HEK293T (cell line): ENCODE results near the gene UBR3.

Experiments
- CTCF ChIA-PET: fragments of 350-600 bp; formaldehyde crosslinking; extraction: SDS; loops from one replicate; lab custom pipeline; 2021; ENCODE audit warnings: antibody characterized with exemption, inconsistent platforms; lab: Yijun Ruan, JAX
- POLR2A ChIA-PET: fragments of 350-600 bp; formaldehyde crosslinking; extraction: SDS; loops from one replicate; lab custom pipeline; 2020; ENCODE audit warnings: antibody characterized with exemption, inconsistent platforms; lab: Yijun Ruan, JAX
- DNase-seq: peaks from one replicate; pipeline ENCODE4 v3.0.0; 2012; ENCODE audit warnings: mixed read lengths; ENCODE audit errors: extremely low spot score
- ARNT ChIP-seq: fragments of 450-650 bp; IDR thresholded peaks from 2 replicates; pipeline ENCODE4 v1.6.1; 2017; ENCODE audit warnings: mild to moderate bottlenecking
- BHLHE40 ChIP-seq: fragments of 450-650 bp; IDR thresholded peaks from 2 replicates; pipeline ENCODE4 v1.6.1; 2016; ENCODE audit warnings: mild to moderate bottlenecking, moderate library complexity, borderline replicate concordance
- CTBP1 ChIP-seq: fragments of 450-650 bp; IDR thresholded peaks from 2 replicates; pipeline ENCODE4 v1.6.1; 2016; ENCODE audit warnings: borderline replicate concordance
- ELF4 ChIP-seq: fragments of 450-650 bp; IDR thresholded peaks from 2 replicates; pipeline ENCODE4 v1.6.1; 2017; ENCODE audit warnings: antibody characterized with exemption
- FOXA1 ChIP-seq: fragments of 450-650 bp; IDR thresholded peaks from 2 replicates; pipeline ENCODE4 v1.6.1; 2016; ENCODE audit warnings: mild to moderate bottlenecking
- FOXK2 ChIP-seq: fragments of 450-650 bp; IDR thresholded peaks from 2 replicates; pipeline ENCODE4 v1.6.1; 2016; ENCODE audit warnings: mild to moderate bottlenecking
- FOXM1 ChIP-seq: fragments of 450-650 bp; IDR thresholded peaks from 2 replicates; pipeline ENCODE4 v1.6.1; 2017; ENCODE audit warnings: mild to moderate bottlenecking, borderline replicate concordance
- HDGF ChIP-seq: fragments of 450-650 bp; IDR thresholded peaks from 2 replicates; pipeline ENCODE4 v1.6.1; 2017; ENCODE audit warnings: antibody characterized with exemption, borderline replicate concordance
- L3MBTL2 ChIP-seq: fragments of 450-650 bp; conservative IDR thresholded peaks from 2 replicates; pipeline ENCODE4 v1.6.1; 2016; ENCODE audit warnings: mild to moderate bottlenecking
- LEF1 ChIP-seq: fragments of 450-650 bp; IDR thresholded peaks from 2 replicates; pipeline ENCODE4 v1.6.1; 2017; ENCODE audit warnings: mild to moderate bottlenecking, borderline replicate concordance
- NFRKB ChIP-seq: fragments of 450-650 bp; IDR thresholded peaks from 2 replicates; pipeline ENCODE4 v1.6.1; 2016; ENCODE audit warnings: mild to moderate bottlenecking, moderate library complexity
- SP1 ChIP-seq: fragments of 450-650 bp; IDR thresholded peaks from 2 replicates; pipeline ENCODE4 v1.6.1; 2017
- SUZ12 ChIP-seq: fragments of 450-650 bp; IDR thresholded peaks from 2 replicates; pipeline ENCODE4 v1.6.1; 2016; ENCODE audit warnings: mild to moderate bottlenecking
- TARDBP ChIP-seq: fragments of 450-650 bp; IDR thresholded peaks from 2 replicates; pipeline ENCODE4 v1.6.1; 2016
- ZNF384 ChIP-seq: fragments of 450-650 bp; IDR thresholded peaks from 2 replicates; pipeline ENCODE4 v1.6.1; 2016
- TF ChIP-seq, protein P1 (sequence below): fragments of 450-650 bp; IDR thresholded peaks from 2 replicates; pipeline ENCODE4 v1.6.1; 2016

UBR3 gene

DNA sequence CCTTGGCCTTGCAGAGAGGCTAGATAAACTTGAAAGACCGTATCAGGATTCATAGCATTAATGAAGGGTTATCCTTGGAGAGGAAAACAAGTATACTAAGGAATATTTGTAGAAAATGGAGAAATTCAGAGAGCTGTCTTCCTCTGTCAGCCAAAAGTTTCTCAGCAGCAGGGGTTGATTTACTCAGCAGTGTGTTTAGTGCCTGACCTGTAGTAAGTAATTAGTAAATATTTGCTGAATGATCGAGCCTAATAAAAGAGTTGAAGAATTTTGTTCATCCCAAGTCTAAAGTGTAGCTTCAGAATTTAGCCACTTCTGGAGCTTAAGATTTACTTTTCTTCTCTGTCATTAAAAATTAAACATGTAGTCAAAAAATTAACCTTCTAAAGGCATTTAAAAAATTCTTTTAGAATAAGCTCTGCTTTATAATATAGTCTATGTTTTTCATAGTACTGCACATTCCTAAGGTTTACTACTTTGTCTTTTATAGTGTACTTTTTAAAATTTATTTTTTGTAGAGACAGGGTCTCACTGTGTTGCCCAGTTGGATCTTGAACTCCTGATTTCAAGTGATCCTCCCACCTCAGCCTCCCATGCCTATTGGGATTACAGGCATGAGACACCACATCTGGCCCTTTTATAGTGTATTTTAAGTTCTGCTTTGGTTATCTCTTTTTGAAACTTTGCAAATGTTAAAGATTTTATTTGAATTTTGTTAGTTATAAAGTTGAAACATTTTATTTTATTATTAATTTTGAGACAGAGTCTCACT is 212.3 kb downstream of the UBR3 start:
- ChIA-PET POLR2A (no interaction called here), CTCF (no interaction called here)
- no peak for DNase-seq
- TF ChIP-seq SP1 (no peak), CTBP1 (no peak), ARNT (no peak), FOXA1 (no peak)

GRCh38 chr2:170044751-170045478 is 217.7 kb downstream of the UBR3 start:
- ChIA-PET POLR2A (no interaction called here), CTCF (no interaction called here)
- TF ChIP-seq FOXA1 (no peak), FOXM1 (no peak), NFRKB (no peak), TARDBP (no peak), L3MBTL2 (no peak), BHLHE40 (no peak), ARNT (no peak), ELF4 (no peak)
- DNase-seq = no peak

- POLR2A ChIA-PET = no interaction called here
- DNase-seq = no peak
- no peak for TF ChIP-seq SUZ12
- TF ChIP-seq CTBP1 = no peak
- TF ChIP-seq FOXK2 = no peak
- no peak for TF ChIP-seq LEF1
- no peak for TF ChIP-seq ARNT
- CTCF ChIA-PET = interaction anchor here (0.7 kb wide), 1 partner anchor 194 kb away, joined by 3 read pairs; no protein-coding TSS in a partner anchor
Observed at GRCh38 chr2:170047331-170048065, 220.2 kb downstream of the UBR3 start.

GRCh38 chr2:170052151-170052550 is 224.9 kb downstream of the UBR3 start:
- ChIA-PET CTCF (no interaction called here), POLR2A (no interaction called here)
- TF ChIP-seq FOXM1 (no peak), LEF1 (no peak), ARNT (no peak), TARDBP (no peak), FOXA1 (no peak), NFRKB (no peak), HDGF (no peak), ZNF384 (no peak), SUZ12 (no peak), BHLHE40 (no peak), FOXK2 (no peak), ELF4 (no peak), CTBP1 (no peak)
- TF ChIP-seq, protein P1, sequence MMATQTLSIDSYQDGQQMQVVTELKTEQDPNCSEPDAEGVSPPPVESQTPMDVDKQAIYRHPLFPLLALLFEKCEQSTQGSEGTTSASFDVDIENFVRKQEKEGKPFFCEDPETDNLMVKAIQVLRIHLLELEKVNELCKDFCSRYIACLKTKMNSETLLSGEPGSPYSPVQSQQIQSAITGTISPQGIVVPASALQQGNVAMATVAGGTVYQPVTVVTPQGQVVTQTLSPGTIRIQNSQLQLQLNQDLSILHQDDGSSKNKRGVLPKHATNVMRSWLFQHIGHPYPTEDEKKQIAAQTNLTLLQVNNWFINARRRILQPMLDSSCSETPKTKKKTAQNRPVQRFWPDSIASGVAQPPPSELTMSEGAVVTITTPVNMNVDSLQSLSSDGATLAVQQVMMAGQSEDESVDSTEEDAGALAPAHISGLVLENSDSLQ = no peak
- no peak for DNase-seq

DNA sequence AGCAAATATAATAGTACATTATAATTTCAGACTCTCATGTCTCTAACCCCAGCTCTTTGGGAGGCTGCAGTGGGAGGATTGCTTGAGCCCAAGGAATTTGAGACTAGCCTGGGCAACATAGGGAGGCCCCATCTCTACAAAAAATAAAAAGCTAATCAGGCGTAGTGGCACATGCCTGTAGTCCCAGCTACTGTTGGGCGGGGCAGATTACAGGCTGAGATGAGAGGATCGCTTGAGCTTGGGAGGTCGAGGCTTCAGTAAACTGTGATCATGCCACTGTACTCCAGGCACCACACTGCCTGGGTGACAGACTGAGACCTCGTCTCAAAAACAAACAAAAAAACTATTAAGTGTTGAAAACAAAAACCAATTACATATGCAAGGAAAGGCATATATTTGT is 227.7 kb downstream of the UBR3 start:
- CTCF ChIA-PET = interaction anchor here (0.6 kb wide), 1 partner anchor 202 kb away, joined by 5 read pairs; no protein-coding TSS in a partner anchor
- DNase-seq = no peak
- POLR2A ChIA-PET = no interaction called here
- TF ChIP-seq ZNF384 (no peak), TARDBP (no peak), FOXK2 (no peak), BHLHE40 (no peak), HDGF (no peak), FOXM1 (no peak), SP1 (no peak), ARNT (no peak), FOXA1 (no peak), LEF1 (no peak)
- TF ChIP-seq, protein P1 = no peak

DNA sequence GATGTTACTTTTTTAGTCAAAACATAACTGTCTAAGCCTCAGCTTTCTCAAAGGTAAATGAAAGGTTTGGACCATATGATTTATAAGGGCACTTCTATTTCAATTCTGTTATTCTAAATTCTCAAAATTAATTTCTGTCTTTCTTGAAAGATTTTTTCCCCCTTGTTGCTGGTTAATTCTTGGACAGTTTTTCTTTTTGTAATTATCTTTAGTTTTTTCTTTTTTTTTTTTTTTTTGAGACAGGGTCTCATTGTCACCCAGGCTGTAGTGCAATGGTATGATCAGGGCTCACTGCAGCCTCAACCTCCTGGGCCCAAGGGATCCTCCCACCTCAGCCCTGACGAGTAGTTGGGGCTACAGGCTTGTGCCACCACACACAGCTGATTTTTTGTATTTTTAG is 229.6 kb downstream of the UBR3 start:
- TF ChIP-seq ZNF384 (no peak), TARDBP (no peak), FOXA1 (no peak), HDGF (no peak), ARNT (no peak), ELF4 (no peak), SUZ12 (no peak), CTBP1 (no peak), BHLHE40 (no peak), L3MBTL2 (no peak), LEF1 (no peak), SP1 (no peak), FOXM1 (no peak), NFRKB (no peak), FOXK2 (no peak)
- TF ChIP-seq, protein P1 = no peak
- no peak for DNase-seq
- POLR2A ChIA-PET = no interaction called here
- CTCF ChIA-PET = no interaction called here
